Erythroblast (primary cell): ENCODE results near the gene EMB.
"Not testable (repeated sequence)": the region's sequence is repeated elsewhere in the genome, so short reads cannot be mapped to it uniquely, and the experiment has no call there.

Experiments
- GATA1 ChIP-seq: IDR thresholded peaks from 2 replicates; pipeline ENCODE4 v1.6.1; 2011; ENCODE audit warnings: low read depth, mild to moderate bottlenecking, control low read depth, low read length, moderate library complexity
- POLR2A ChIP-seq: IDR thresholded peaks from 2 replicates; pipeline ENCODE4 v1.6.1; 2011; ENCODE audit warnings: mild to moderate bottlenecking, low read length

DNA sequence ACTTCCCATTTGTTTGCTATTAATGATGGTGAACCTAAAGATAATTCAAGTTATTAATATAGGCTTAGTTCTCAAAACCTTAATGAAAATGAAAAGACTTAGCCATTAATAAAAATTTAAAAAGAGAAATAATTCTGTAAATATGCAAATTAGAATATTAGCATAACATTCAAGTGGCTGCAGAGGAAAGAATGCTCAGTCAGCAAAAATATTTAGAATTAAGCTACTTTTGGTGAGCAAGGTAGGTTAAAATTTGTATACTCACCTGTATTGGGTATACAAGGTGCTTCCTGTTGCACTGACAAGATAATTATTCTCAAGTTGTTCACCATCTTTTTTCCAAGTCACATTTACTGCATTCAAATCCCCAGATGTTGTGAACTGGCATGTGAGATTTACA is 30.2 kb downstream of the EMB start:
- TF ChIP-seq POLR2A, GATA1: not testable (repeated sequence)
